Measurements from ENCODE around the gene DNPEP. TPM values are rescaled to one million over a fixed set of nuclear protein-coding genes. Genes with fewer than 3 reads are reported as not detected.

The DNPEP gene
- total RNA-seq, 4 donors from 2014 or later, result 90.8 to 180 (median 177) TPM

DNA sequence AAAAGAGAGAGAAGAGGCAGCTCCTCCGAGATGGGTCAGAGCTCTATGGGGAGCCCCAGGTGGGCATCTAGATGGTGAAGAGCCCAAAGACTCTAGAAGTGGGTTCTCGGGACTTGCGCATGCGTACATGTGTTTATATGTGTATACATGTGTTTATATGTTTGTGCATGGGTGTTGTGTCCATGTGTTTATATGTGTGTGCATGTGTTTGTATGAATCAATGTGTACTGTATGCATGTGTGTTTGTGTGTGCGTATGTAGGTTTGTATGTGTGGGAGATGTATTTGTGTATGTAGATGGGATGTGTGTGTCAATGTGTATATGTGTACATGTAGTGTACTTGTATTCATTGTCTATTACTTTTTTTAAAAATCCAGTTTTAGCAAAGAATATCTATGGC, 25.6 kb downstream of the DNPEP start:
- H3K27me3 ChIP-seq, result peaks cover 0 to 16% of the 10 kb centered on the region in 2 donors
- H3K9me3 ChIP-seq, result no peaks in the 10 kb centered on the region
- no peaks in the 10 kb centered on the region for H3K36me3 ChIP-seq
- no peak for DNase-seq
- no peak overlapping the region for H3K4me3 ChIP-seq
- no peak overlapping the region for H3K27ac ChIP-seq
- H3K4me1 ChIP-seq, result peaks cover 0 to 10% (median 0%) of the 10 kb centered on the region in 4 donors
- TF ChIP-seq, protein P1, sequence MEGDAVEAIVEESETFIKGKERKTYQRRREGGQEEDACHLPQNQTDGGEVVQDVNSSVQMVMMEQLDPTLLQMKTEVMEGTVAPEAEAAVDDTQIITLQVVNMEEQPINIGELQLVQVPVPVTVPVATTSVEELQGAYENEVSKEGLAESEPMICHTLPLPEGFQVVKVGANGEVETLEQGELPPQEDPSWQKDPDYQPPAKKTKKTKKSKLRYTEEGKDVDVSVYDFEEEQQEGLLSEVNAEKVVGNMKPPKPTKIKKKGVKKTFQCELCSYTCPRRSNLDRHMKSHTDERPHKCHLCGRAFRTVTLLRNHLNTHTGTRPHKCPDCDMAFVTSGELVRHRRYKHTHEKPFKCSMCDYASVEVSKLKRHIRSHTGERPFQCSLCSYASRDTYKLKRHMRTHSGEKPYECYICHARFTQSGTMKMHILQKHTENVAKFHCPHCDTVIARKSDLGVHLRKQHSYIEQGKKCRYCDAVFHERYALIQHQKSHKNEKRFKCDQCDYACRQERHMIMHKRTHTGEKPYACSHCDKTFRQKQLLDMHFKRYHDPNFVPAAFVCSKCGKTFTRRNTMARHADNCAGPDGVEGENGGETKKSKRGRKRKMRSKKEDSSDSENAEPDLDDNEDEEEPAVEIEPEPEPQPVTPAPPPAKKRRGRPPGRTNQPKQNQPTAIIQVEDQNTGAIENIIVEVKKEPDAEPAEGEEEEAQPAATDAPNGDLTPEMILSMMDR (IDR thresholded peaks at IDR 0.05), result no peak

DNA sequence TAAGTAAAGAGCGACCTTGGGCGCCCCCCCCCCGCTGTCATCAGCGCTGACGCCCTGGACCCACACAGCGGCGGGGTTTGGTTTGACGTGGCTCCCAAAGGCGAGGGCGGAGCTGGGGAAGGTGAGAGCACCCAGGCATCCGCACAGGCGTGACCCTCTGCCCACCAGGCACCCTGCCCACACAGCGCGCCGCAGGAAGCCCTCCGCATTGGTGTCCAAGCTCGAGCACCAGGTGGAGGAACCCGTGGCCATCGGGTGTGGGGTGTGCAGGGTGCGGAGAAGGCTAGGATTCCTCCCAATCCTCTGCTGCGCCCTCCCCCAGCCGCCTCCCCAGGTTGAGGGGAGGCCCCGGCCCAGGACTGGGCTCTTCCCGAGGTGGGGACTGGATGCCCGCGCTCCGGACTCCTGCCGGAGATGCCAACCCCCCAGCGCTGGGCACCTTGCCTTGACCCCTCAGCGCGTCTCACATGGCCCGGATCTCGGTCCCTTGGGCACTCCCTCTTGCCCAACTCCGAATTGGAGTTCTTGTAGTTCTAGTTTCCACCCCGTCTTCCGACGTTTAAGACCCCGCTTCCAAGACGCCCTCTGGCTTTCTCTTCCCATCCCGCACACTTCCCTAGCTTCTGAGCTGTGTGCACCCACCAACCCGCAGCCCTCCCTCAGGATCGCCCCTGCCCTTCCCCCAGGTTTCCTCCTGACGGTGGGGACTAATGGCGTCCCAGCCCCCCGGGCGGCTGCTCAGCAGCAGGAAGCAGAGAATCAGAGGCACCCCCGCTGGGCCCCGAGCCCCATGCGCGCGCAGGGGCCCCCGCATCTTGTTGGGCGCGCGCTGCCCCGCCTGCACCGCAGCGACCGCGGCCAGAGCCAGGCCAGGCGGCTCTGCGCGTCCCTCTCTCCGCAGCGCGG, 29.3 kb downstream of the DNPEP start:
- no peak overlapping the region for H3K27ac ChIP-seq
- DNase-seq, result no peak
- peaks cover 0 to 10% (median 0%) of the 10 kb centered on the region in 4 donors for H3K4me1 ChIP-seq
- H3K36me3 ChIP-seq, result no peaks in the 10 kb centered on the region
- peak overlapping the region in 1 of 4 donors; percentile 19 for H3K4me3 ChIP-seq
- no peaks in the 10 kb centered on the region for H3K9me3 ChIP-seq
- H3K27me3 ChIP-seq, result peaks cover 0 to 16% of the 10 kb centered on the region in 2 donors
- no peak for TF ChIP-seq POLR2A (IDR thresholded peaks at IDR 0.05)
- TF ChIP-seq, protein P1 (IDR thresholded peaks at IDR 0.05), result no peak

DNA sequence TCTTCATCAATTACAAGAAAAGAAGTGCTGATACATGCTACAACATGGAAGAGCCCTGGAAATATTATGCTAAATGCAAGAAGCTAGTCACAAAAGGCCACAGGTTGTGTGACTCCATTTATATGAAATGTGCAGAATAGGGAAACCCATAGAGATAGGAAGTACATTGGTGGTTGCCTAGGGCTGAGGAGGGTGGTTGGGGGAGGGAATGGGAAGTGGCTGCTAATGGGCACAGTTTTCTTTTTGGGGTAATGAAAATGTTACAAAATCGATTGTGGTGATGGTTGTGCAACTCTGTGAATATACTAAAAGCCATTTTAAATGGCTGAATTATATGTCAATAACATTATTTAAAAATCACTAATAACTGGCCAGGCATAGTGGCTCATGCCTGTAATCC, 30.9 kb downstream of the DNPEP start:
- H3K9me3 ChIP-seq, result no peaks in the 10 kb centered on the region
- no peaks in the 10 kb centered on the region for H3K36me3 ChIP-seq
- peaks cover 0 to 16% of the 10 kb centered on the region in 2 donors for H3K27me3 ChIP-seq
- H3K27ac ChIP-seq, result no peak overlapping the region
- no peak for DNase-seq
- no peak for TF ChIP-seq POLR2A (IDR thresholded peaks at IDR 0.05)
- TF ChIP-seq, protein P1 (IDR thresholded peaks at IDR 0.05), result no peak
- H3K4me3 ChIP-seq, result no peak overlapping the region
- peaks cover 0 to 10% (median 0%) of the 10 kb centered on the region in 4 donors for H3K4me1 ChIP-seq

DNA sequence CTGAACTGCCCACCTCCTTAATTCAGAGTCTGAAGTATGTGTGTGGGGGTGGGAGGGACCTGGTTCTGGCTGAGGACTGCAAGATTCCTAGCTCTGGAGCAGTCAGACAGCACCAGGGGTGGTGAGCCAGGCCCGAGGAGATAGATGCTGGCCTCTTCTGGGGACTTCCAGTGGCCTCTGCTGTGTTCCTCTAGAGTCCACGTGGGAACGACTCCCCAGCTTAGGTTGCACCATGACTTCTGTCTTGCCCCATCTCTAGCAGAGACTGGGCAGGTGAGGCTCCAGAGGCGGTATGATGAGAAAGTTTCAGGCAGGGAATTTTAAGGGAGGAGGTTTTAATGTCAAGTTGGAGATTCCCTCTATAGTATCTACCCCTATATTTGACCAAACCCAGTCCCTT, 33.1 kb downstream of the DNPEP start:
- Histone ChIP-seq H3K4me3 (no peak overlapping the region), H3K27me3 (peaks cover 0 to 16% of the 10 kb centered on the region in 2 donors), H3K9me3 (no peaks in the 10 kb centered on the region), H3K36me3 (no peaks in the 10 kb centered on the region), H3K27ac (no peak overlapping the region), H3K4me1 (peaks cover 0 to 10% (median 0%) of the 10 kb centered on the region in 4 donors)
- no peak for DNase-seq
- no peak for TF ChIP-seq POLR2A (IDR thresholded peaks at IDR 0.05)
- TF ChIP-seq, protein P1 (IDR thresholded peaks at IDR 0.05), result no peak

DNA sequence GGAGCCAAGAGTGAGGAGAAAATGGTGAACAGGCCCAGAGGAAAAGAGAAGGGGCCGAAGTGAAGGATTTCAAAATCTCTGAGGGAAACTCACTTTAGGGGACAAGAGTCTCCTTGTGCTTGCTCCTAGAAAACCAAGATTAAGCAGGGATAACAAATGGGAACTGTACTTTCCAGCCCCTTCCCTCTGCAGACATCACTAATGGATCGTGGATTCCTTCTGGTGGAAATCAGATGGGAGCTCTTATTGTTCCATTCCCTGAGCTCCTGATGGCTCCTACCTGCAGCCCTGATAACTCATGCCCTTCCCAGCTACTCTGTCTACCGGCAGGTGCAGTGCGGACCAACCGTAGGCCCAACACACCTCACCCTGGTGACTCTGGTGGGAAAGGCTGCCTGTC, 34.6 kb downstream of the DNPEP start:
- Histone ChIP-seq H3K9me3 (no peaks in the 10 kb centered on the region), H3K27me3 (peaks cover 0 to 3% of the 10 kb centered on the region in 2 donors), H3K36me3 (no peaks in the 10 kb centered on the region), H3K27ac (no peak overlapping the region), H3K4me3 (no peak overlapping the region), H3K4me1 (peaks cover 0 to 2% (median 0%) of the 10 kb centered on the region in 4 donors)
- DNase-seq, result no peak
- TF ChIP-seq, protein P1 (IDR thresholded peaks at IDR 0.05), result no peak
- no peak for TF ChIP-seq POLR2A (IDR thresholded peaks at IDR 0.05)
